ENCODE data around the gene DDX10. TPM values are rescaled to one million over a fixed set of nuclear protein-coding genes. Genes with fewer than 3 reads are reported as not detected.
A peak's percentile ranks its signal among the peaks of the same experiment; 100 is the strongest.

Gene DDX10
- total RNA-seq, 1 donor from 2014 or later: 21.1 TPM

GRCh38 chr11:108685419-108686130 lies 20.7 kb downstream of the DDX10 start:
- Histone ChIP-seq H3K36me3 (peaks cover 37% of the 10 kb centered on the region), H3K4me3 (no peak overlapping the region), H3K4me1 (no peaks in the 10 kb centered on the region), H3K27me3 (ENCODE audit: low read depth) (no peaks in the 10 kb centered on the region), H3K27ac (no peak overlapping the region), H3K9me3 (no peaks in the 10 kb centered on the region)
- ATAC-seq: no peak
- no peak for TF ChIP-seq CTCF (IDR thresholded peaks at IDR 0.05)
- no peak for DNase-seq
- intact Hi-C loops (cut with DNase I): no loop called here

- ATAC-seq (no peak), DNase-seq (no peak)
- no peaks in the 10 kb centered on the region for H3K27me3 ChIP-seq (ENCODE audit: low read depth)
- H3K4me3 ChIP-seq: no peak overlapping the region
- TF ChIP-seq CTCF (IDR thresholded peaks at IDR 0.05): no peak
- H3K9me3 ChIP-seq: no peaks in the 10 kb centered on the region
- H3K4me1 ChIP-seq: peaks cover 9% of the 10 kb centered on the region
- no peak overlapping the region for H3K27ac ChIP-seq
- peaks cover 71% of the 10 kb centered on the region for H3K36me3 ChIP-seq
- intact Hi-C loops (cut with DNase I): no loop called here
Observed at GRCh38 chr11:108693852-108694251, 29.0 kb downstream of the DDX10 start.

GRCh38 chr11:108694846-108695245 lies 30.0 kb downstream of the DDX10 start:
- ATAC-seq (no peak), DNase-seq (no peak)
- peaks cover 63% of the 10 kb centered on the region for H3K36me3 ChIP-seq
- H3K4me1 ChIP-seq: peaks cover 10% of the 10 kb centered on the region
- no peak overlapping the region for H3K4me3 ChIP-seq
- intact Hi-C loops (cut with DNase I): no loop called here
- no peaks in the 10 kb centered on the region for H3K27me3 ChIP-seq (ENCODE audit: low read depth)
- no peaks in the 10 kb centered on the region for H3K9me3 ChIP-seq
- no peak overlapping the region for H3K27ac ChIP-seq
- no peak for TF ChIP-seq CTCF (IDR thresholded peaks at IDR 0.05)

- H3K9me3 ChIP-seq: no peaks in the 10 kb centered on the region
- intact Hi-C loops (cut with DNase I): no loop called here
- no peak for DNase-seq
- peak; percentile 76 for TF ChIP-seq CTCF (IDR thresholded peaks at IDR 0.05)
- H3K4me3 ChIP-seq: no peak overlapping the region
- H3K27me3 ChIP-seq (ENCODE audit: low read depth): no peaks in the 10 kb centered on the region
- H3K36me3 ChIP-seq: peaks cover 33% of the 10 kb centered on the region
- peaks cover 10% of the 10 kb centered on the region for H3K4me1 ChIP-seq
- peak; percentile 84 to 90 for ATAC-seq
- no peak overlapping the region for H3K27ac ChIP-seq
Observed at GRCh38 chr11:108697872-108698473, 33.1 kb downstream of the DDX10 start.

- intact Hi-C loops (cut with DNase I): no loop called here
- Histone ChIP-seq H3K4me3 (no peak overlapping the region), H3K36me3 (peaks cover 27% of the 10 kb centered on the region), H3K9me3 (no peaks in the 10 kb centered on the region), H3K27ac (no peak overlapping the region), H3K27me3 (ENCODE audit: low read depth) (no peaks in the 10 kb centered on the region), H3K4me1 (peaks cover 10% of the 10 kb centered on the region)
- DNase-seq (no peak), ATAC-seq (peak; percentile 73 to 86)
- no peak for TF ChIP-seq CTCF (IDR thresholded peaks at IDR 0.05)
Observed at GRCh38 chr11:108698844-108699642, 34.2 kb downstream of the DDX10 start.

Data from lower lobe of right lung (tissue), 2 donors.